HEK293 (cell line): ENCODE measurements around the gene SMIM13.

Source experiments
- CTCF ChIA-PET: fragments of 350-600 bp; formaldehyde crosslinking; extraction: SDS; loops from one replicate; lab custom pipeline; 2021; ENCODE audit warnings: antibody characterized with exemption; lab: Yijun Ruan, JAX
- POLR2A ChIA-PET: fragments of 300-600 bp; formaldehyde crosslinking; extraction: SDS; loops from one replicate; lab custom pipeline; 2020; ENCODE audit warnings: antibody characterized with exemption, inconsistent platforms; lab: Yijun Ruan, JAX
- H3K27ac ChIP-seq: fragments of 200-500 bp; sonication (Bioruptor generic); 2 replicates; pipeline ENCODE4 v1.5.1; 2014; ENCODE audit warnings: low read depth, low read length, control low read depth, inconsistent platforms; ENCODE audit errors: extremely low read depth
- H3K36me3 ChIP-seq, 2 experiments: fragments of 200-500 bp in 1 of 2; sonication (Bioruptor generic) in 1 of 2; 1 replicate in 1 of 2; 2 replicates in 1 of 2; pipeline ENCODE4 v1.5.1; 2014 to 2017; ENCODE audit warnings: inconsistent platforms in 2 of 2, low read length in 2 of 2; ENCODE audit not compliant: control insufficient read depth in 2 of 2, insufficient read depth in 1 of 2
- H3K4me1 ChIP-seq: fragments of 200-500 bp; sonication (Bioruptor generic); 2 replicates; pipeline ENCODE4 v1.5.1; 2014; ENCODE audit warnings: mild to moderate bottlenecking, low read length, inconsistent platforms; ENCODE audit not compliant: control insufficient read depth, insufficient read depth
- H3K4me3 ChIP-seq: 2 replicates; pipeline ENCODE4 v1.5.1; 2011; ENCODE audit warnings: low read depth, mild to moderate bottlenecking, control low read depth, low read length, moderate library complexity
- H3K9me3 ChIP-seq: fragments of 200-500 bp; sonication (Bioruptor generic); 2 replicates; pipeline ENCODE4 v1.5.1; 2014; ENCODE audit warnings: low read depth, low read length, inconsistent platforms; ENCODE audit not compliant: control insufficient read depth, insufficient read depth
- EGR2 ChIP-seq: fragments of 450-650 bp; formaldehyde crosslinking; IDR thresholded peaks from 2 replicates; pipeline ENCODE4 v1.5.1; 2016; ENCODE audit warnings: low read depth, missing biosample characterization, missing genetic modification characterization
- GFI1B ChIP-seq: fragments of 450-650 bp; formaldehyde crosslinking; IDR thresholded peaks from 2 replicates; pipeline ENCODE4 v1.5.1; 2016; ENCODE audit warnings: missing biosample characterization, missing genetic modification characterization
- GLIS2 ChIP-seq: fragments of 450-650 bp; formaldehyde crosslinking; IDR thresholded peaks from 2 replicates; pipeline ENCODE4 v1.5.1; 2016; ENCODE audit warnings: missing biosample characterization, missing genetic modification characterization
- TRIM28 ChIP-seq: IDR thresholded peaks from 2 replicates; pipeline ENCODE4 v1.6.1; 2011; ENCODE audit warnings: low read length, control low read depth, borderline replicate concordance
- ZEB2 ChIP-seq: fragments of 450-650 bp; formaldehyde crosslinking; IDR thresholded peaks from 2 replicates; pipeline ENCODE4 v1.5.1; 2016; ENCODE audit warnings: missing biosample characterization, missing genetic modification characterization
- ZNF10 ChIP-seq: fragments of 450-650 bp; formaldehyde crosslinking; IDR thresholded peaks from 2 replicates; pipeline ENCODE4 v1.5.1; 2017; ENCODE audit warnings: missing biosample characterization, missing genetic modification characterization
- ZNF132 ChIP-seq: fragments of 450-650 bp; formaldehyde crosslinking; IDR thresholded peaks from 2 replicates; pipeline ENCODE4 v1.5.1; 2017; ENCODE audit warnings: missing biosample characterization, missing genetic modification characterization, borderline replicate concordance
- ZNF138 ChIP-seq: fragments of 450-650 bp; formaldehyde crosslinking; IDR thresholded peaks from 2 replicates; pipeline ENCODE4 v1.5.1; 2016; ENCODE audit warnings: missing biosample characterization, missing genetic modification characterization, borderline replicate concordance
- ZNF146 ChIP-seq: fragments of 450-650 bp; formaldehyde crosslinking; IDR thresholded peaks from 2 replicates; pipeline ENCODE4 v1.5.1; 2016; ENCODE audit warnings: missing biosample characterization, missing genetic modification characterization
- ZNF2 ChIP-seq: fragments of 450-650 bp; formaldehyde crosslinking; IDR thresholded peaks from 2 replicates; pipeline ENCODE4 v1.5.1; 2016; ENCODE audit warnings: missing biosample characterization, missing genetic modification characterization
- ZNF23 ChIP-seq: fragments of 450-650 bp; formaldehyde crosslinking; IDR thresholded peaks from 2 replicates; pipeline ENCODE4 v1.5.1; 2016; ENCODE audit warnings: missing biosample characterization, missing genetic modification characterization, borderline replicate concordance
- ZNF302 ChIP-seq: fragments of 450-650 bp; formaldehyde crosslinking; IDR thresholded peaks from 2 replicates; pipeline ENCODE4 v1.5.1; 2016; ENCODE audit warnings: missing biosample characterization, missing genetic modification characterization, low read depth
- ZNF311 ChIP-seq: fragments of 450-650 bp; formaldehyde crosslinking; IDR thresholded peaks from 2 replicates; pipeline ENCODE4 v1.5.1; 2017; ENCODE audit warnings: missing biosample characterization, missing genetic modification characterization, borderline replicate concordance
- ZNF366 ChIP-seq: fragments of 450-650 bp; formaldehyde crosslinking; conservative IDR thresholded peaks from 2 replicates; pipeline ENCODE4 v1.5.1; 2016; ENCODE audit warnings: missing biosample characterization, missing genetic modification characterization
- ZNF394 ChIP-seq: fragments of 450-650 bp; formaldehyde crosslinking; IDR thresholded peaks from 2 replicates; pipeline ENCODE4 v1.5.1; 2016; ENCODE audit warnings: missing biosample characterization, missing genetic modification characterization, mild to moderate bottlenecking, moderate library complexity, borderline replicate concordance
- ZNF623 ChIP-seq: fragments of 450-650 bp; formaldehyde crosslinking; IDR thresholded peaks from 2 replicates; pipeline ENCODE4 v1.5.1; 2016; ENCODE audit warnings: missing biosample characterization, missing genetic modification characterization
- ZNF624 ChIP-seq: fragments of 450-650 bp; formaldehyde crosslinking; IDR thresholded peaks from 2 replicates; pipeline ENCODE4 v1.5.1; 2017; ENCODE audit warnings: missing biosample characterization, missing genetic modification characterization
- ZNF701 ChIP-seq: fragments of 450-650 bp; formaldehyde crosslinking; IDR thresholded peaks from 2 replicates; pipeline ENCODE4 v1.5.1; 2016; ENCODE audit warnings: missing biosample characterization, missing genetic modification characterization
- ZNF843 ChIP-seq: fragments of 450-650 bp; formaldehyde crosslinking; IDR thresholded peaks from 2 replicates; pipeline ENCODE4 v1.5.1; 2016; ENCODE audit warnings: missing biosample characterization, missing genetic modification characterization
- ZSCAN30 ChIP-seq: fragments of 450-650 bp; IDR thresholded peaks from 2 replicates; pipeline ENCODE4 v1.5.1; 2018; ENCODE audit warnings: missing biosample characterization, mild to moderate bottlenecking, missing genetic modification characterization, moderate library complexity
- TF ChIP-seq, protein P1 (sequence below): fragments of 450-650 bp; formaldehyde crosslinking; IDR thresholded peaks from 2 replicates; pipeline ENCODE4 v1.5.1; 2017; ENCODE audit warnings: missing biosample characterization, missing genetic modification characterization
- TF ChIP-seq, protein P2 (sequence below): fragments of 450-650 bp; formaldehyde crosslinking; IDR thresholded peaks from 2 replicates; pipeline ENCODE4 v1.5.1; 2016; ENCODE audit warnings: missing biosample characterization, missing genetic modification characterization, low read depth
- TF ChIP-seq, protein P3 (sequence below): fragments of 450-650 bp; formaldehyde crosslinking; IDR thresholded peaks from 2 replicates; pipeline ENCODE4 v1.5.1; 2017; ENCODE audit warnings: missing biosample characterization, missing genetic modification characterization
- TF ChIP-seq, protein P4 (sequence below): fragments of 450-650 bp; formaldehyde crosslinking; IDR thresholded peaks from 2 replicates; pipeline ENCODE4 v1.5.1; 2017; ENCODE audit warnings: missing biosample characterization, mild to moderate bottlenecking, missing genetic modification characterization, moderate library complexity
- TF ChIP-seq, protein P5 (sequence below): fragments of 450-650 bp; formaldehyde crosslinking; IDR thresholded peaks from 2 replicates; pipeline ENCODE4 v1.5.1; 2016; ENCODE audit warnings: missing biosample characterization, missing genetic modification characterization

The SMIM13 gene

DNA sequence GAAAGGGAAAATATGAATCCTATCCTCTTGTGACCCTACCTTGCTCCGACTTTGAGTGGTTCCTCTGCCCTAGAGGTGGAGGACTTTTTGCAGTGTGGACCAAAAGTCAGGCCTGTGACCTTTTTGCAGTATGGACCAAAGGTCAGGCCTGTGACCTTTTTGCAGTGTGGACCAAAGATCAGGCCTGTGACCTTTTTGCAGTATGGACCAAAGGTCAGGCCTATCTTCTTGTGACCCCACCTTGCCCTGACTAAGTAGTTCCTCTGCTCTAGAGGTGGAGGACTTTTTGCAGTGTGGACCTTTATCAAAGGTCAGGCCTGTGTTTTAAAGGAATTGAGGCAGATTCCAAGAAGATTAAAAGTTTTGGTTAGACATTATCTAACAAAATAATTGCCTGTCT, 28.7 kb downstream of the SMIM13 start:
- Histone ChIP-seq H3K4me1 (peaks cover 27% of the 10 kb centered on the region), H3K4me3 (no peak overlapping the region), H3K27ac (no peak overlapping the region), H3K36me3 (no peaks in the 10 kb centered on the region; a peak in 1 of 3 replicates), H3K9me3 (no peaks in the 10 kb centered on the region)
- ChIA-PET POLR2A (no interaction called here), CTCF (no interaction called here)
- TF ChIP-seq, protein P1, sequence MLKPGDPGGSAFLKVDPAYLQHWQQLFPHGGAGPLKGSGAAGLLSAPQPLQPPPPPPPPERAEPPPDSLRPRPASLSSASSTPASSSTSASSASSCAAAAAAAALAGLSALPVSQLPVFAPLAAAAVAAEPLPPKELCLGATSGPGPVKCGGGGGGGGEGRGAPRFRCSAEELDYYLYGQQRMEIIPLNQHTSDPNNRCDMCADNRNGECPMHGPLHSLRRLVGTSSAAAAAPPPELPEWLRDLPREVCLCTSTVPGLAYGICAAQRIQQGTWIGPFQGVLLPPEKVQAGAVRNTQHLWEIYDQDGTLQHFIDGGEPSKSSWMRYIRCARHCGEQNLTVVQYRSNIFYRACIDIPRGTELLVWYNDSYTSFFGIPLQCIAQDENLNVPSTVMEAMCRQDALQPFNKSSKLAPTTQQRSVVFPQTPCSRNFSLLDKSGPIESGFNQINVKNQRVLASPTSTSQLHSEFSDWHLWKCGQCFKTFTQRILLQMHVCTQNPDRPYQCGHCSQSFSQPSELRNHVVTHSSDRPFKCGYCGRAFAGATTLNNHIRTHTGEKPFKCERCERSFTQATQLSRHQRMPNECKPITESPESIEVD: no peak

DNA sequence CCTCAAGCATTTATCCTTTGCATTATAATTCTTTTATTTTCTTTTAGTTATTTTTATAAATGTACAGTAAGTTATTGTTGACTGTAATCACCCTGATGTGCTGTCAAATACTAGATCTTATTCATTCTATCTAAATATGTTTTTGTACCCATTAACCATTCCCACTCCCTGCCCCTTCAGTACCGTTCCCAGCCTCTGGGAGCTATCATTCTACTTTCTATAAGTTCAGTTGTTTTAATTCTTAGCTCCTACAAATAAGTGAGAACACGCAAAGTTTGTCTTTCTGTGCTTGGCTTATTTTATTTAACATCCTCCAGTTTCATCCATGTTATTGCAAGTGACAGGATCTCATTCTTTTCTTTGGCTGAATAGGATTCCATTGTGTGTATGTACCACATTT, 30.3 kb downstream of the SMIM13 start:
- H3K4me3 ChIP-seq: no peak overlapping the region
- H3K36me3 ChIP-seq: peaks cover 0 to 5% of the 10 kb centered on the region in 2 experiments; a peak in 2 of 3 replicates
- ChIA-PET POLR2A (no interaction called here), CTCF (interaction anchor here (0.6 to 1.8 kb wide), 6 partner anchors 8 to 372 kb away, joined by 3 to 9 read pairs (median 4); no protein-coding TSS in a partner anchor)
- H3K9me3 ChIP-seq: no peaks in the 10 kb centered on the region
- TF ChIP-seq TRIM28 (no peak), ZNF138 (tag by site-specific recombination) (no peak), ZNF394 (tag by site-specific recombination) (no peak), ZNF623 (no peak), ZNF843 (tag by site-specific recombination) (no peak), ZNF366 (tag by site-specific recombination) (no peak), GLIS2 (tag by site-specific recombination) (no peak), ZNF132 (no peak), GFI1B (tag by site-specific recombination) (no peak), EGR2 (no peak)
- TF ChIP-seq, protein P2, sequence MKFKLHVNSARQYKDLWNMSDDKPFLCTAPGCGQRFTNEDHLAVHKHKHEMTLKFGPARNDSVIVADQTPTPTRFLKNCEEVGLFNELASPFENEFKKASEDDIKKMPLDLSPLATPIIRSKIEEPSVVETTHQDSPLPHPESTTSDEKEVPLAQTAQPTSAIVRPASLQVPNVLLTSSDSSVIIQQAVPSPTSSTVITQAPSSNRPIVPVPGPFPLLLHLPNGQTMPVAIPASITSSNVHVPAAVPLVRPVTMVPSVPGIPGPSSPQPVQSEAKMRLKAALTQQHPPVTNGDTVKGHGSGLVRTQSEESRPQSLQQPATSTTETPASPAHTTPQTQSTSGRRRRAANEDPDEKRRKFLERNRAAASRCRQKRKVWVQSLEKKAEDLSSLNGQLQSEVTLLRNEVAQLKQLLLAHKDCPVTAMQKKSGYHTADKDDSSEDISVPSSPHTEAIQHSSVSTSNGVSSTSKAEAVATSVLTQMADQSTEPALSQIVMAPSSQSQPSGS: no peak
- TF ChIP-seq, protein P3, sequence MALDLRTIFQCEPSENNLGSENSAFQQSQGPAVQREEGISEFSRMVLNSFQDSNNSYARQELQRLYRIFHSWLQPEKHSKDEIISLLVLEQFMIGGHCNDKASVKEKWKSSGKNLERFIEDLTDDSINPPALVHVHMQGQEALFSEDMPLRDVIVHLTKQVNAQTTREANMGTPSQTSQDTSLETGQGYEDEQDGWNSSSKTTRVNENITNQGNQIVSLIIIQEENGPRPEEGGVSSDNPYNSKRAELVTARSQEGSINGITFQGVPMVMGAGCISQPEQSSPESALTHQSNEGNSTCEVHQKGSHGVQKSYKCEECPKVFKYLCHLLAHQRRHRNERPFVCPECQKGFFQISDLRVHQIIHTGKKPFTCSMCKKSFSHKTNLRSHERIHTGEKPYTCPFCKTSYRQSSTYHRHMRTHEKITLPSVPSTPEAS (tag by site-specific recombination): no peak
- peaks cover 27% of the 10 kb centered on the region for H3K4me1 ChIP-seq
- H3K27ac ChIP-seq: no peak overlapping the region

DNA sequence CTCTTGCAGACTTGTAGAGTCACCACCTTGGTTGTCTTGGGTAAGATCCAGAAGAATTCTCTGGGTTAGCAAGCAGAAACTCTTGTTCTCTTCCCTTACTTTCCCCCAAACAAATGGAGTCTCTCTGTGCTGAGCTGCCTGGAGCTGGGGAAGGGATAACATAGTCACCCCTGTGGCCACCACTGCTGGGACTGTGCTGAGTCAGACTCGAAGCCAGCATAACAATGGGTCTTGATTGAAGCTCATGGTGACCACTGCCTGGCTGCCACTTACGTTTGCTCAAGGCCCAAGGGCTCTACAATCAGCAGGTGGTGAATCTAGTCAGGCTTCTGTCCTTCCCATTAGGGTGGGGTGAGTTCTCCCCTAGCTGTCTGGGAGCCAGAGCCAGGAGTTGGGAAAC, 33.2 kb downstream of the SMIM13 start:
- Histone ChIP-seq H3K4me3 (no peak overlapping the region), H3K27ac (no peak overlapping the region), H3K4me1 (peaks cover 10% of the 10 kb centered on the region; the same call in 1 of the 2 replicates), H3K36me3 (peaks cover 0 to 5% of the 10 kb centered on the region in 2 experiments; a peak in 2 of 3 replicates), H3K9me3 (no peaks in the 10 kb centered on the region)
- CTCF ChIA-PET: interaction anchor here (0.6 to 1.3 kb wide), 2 partner anchors 56 to 369 kb away, joined by 4 to 6 read pairs; no protein-coding TSS in a partner anchor
- POLR2A ChIA-PET: no interaction called here
- TF ChIP-seq ZNF624 (tag by site-specific recombination) (no peak), ZNF302 (tag by site-specific recombination) (no peak), ZNF843 (tag by site-specific recombination) (no peak), ZEB2 (tag by site-specific recombination) (no peak), ZNF23 (tag by site-specific recombination) (no peak), ZNF146 (no peak), ZNF10 (tag by site-specific recombination) (no peak), ZNF701 (tag by site-specific recombination) (no peak), GLIS2 (tag by site-specific recombination) (no peak), ZSCAN30 (tag by site-specific recombination) (no peak), ZNF311 (no peak), ZNF2 (tag by site-specific recombination) (no peak)
- TF ChIP-seq, protein P4, sequence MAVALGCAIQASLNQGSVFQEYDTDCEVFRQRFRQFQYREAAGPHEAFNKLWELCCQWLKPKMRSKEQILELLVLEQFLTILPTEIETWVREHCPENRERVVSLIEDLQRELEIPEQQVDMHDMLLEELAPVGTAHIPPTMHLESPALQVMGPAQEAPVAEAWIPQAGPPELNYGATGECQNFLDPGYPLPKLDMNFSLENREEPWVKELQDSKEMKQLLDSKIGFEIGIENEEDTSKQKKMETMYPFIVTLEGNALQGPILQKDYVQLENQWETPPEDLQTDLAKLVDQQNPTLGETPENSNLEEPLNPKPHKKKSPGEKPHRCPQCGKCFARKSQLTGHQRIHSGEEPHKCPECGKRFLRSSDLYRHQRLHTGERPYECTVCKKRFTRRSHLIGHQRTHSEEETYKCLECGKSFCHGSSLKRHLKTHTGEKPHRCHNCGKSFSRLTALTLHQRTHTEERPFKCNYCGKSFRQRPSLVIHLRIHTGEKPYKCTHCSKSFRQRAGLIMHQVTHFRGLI: no peak
- TF ChIP-seq, protein P5, sequence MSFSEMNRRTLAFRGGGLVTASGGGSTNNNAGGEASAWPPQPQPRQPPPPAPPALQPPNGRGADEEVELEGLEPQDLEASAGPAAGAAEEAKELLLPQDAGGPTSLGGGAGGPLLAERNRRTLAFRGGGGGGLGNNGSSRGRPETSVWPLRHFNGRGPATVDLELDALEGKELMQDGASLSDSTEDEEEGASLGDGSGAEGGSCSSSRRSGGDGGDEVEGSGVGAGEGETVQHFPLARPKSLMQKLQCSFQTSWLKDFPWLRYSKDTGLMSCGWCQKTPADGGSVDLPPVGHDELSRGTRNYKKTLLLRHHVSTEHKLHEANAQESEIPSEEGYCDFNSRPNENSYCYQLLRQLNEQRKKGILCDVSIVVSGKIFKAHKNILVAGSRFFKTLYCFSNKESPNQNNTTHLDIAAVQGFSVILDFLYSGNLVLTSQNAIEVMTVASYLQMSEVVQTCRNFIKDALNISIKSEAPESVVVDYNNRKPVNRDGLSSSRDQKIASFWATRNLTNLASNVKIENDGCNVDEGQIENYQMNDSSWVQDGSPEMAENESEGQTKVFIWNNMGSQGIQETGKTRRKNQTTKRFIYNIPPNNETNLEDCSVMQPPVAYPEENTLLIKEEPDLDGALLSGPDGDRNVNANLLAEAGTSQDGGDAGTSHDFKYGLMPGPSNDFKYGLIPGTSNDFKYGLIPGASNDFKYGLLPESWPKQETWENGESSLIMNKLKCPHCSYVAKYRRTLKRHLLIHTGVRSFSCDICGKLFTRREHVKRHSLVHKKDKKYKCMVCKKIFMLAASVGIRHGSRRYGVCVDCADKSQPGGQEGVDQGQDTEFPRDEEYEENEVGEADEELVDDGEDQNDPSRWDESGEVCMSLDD: no peak
